ENCODE data around the gene OR10A7. TPM values are rescaled to one million over a fixed set of nuclear protein-coding genes. Genes with fewer than 3 reads are reported as not detected.
"Not testable (repeated sequence)": the region's sequence is repeated elsewhere in the genome, so short reads cannot be mapped to it uniquely, and the experiment has no call there.

OR10A7 gene
- polyA plus RNA-seq (ENCODE audit: insufficient read length in 4 of 4): not detected

DNA sequence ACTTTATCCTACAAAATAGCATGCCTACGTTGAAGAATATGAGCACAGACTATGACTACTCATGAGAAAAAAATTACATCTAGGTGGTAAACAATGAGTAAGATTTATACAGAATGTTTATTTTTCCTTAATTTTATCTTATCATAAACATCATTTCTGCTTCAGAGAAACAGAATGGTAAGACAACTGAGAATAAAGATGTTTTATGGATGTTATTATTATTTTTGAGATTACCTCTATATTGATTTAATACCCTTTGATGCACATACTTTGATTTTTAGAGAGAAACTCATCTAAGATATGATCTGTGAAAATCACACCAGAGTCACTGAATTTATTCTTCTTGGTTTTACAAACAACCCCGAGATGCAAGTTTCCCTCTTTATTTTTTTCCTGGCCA is at the start of gene OR10A7:
Gene OR10A7, plus strand, starts transcription at position 301 of the 400 bp plus-strand sequence. Its CDS starts 0 bp downstream, at position 301.
- DNase-seq (ENCODE audit: low read depth in 4 of 4, low spot score in 3 of 4): no peak

- DNase-seq (ENCODE audit: low read depth in 4 of 4, low spot score in 3 of 4): no peak
Measured at GRCh38 chr12:55171445-55171844, 49.4 kb upstream of the OR10A7 start.

- DNase-seq (ENCODE audit: low read depth in 4 of 4, low spot score in 3 of 4): not testable (repeated sequence)
Measured at GRCh38 chr12:55171846-55172245, 49.0 kb upstream of the OR10A7 start.

GRCh38 chr12:55172686-55173085 is 48.1 kb upstream of the OR10A7 start:
- DNase-seq (ENCODE audit: low read depth in 4 of 4, low spot score in 3 of 4): no peak

- DNase-seq (ENCODE audit: low read depth in 4 of 4, low spot score in 3 of 4): no peak
Measured at GRCh38 chr12:55173456-55173855, 47.4 kb upstream of the OR10A7 start.

DNA sequence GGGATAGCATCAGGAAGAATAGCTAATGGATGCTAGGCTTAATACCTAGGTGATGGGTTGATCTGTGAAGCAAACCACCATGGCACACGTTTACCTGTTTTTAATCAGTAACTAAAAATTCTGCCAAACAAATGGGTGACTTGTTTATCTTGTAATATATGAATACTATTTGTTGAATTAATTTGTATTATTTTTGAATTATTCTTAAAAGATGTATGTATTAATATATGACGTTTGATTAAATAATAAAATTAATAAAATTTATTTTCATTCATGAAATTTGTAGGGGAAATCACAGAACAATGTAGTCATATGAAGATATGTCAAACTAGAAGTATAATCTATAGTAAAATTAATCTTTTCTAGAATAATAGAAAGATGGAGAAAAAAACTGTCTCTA is 32.3 kb upstream of the OR10A7 start:
- DNase-seq (ENCODE audit: low read depth in 4 of 4, low spot score in 3 of 4): no peak

- DNase-seq (ENCODE audit: low read depth in 4 of 4, low spot score in 3 of 4): peak; percentile 60 to 76 (median 67)
Measured at GRCh38 chr12:55188974-55189556, 31.8 kb upstream of the OR10A7 start.

DNA sequence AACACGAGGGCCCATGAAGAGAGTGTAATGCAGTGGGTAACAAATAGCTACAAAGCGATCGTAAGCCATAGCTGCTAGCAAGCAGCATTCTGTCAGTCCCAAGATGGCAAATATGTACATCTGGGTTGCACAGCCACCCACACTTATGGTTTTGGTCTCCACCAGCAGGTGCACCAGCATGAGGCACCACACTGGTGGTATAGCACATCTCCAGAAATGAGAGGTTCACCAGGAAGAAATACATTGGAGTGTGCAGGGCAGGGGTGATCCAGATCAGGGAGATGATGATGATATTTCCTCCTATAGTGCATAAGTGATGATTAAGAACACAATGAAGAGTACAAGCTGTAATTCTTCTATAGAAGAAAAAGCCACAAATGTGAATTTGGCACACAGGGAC is 26.4 kb upstream of the OR10A7 start:
- no peak for DNase-seq (ENCODE audit: low read depth in 4 of 4, low spot score in 3 of 4)

DNA sequence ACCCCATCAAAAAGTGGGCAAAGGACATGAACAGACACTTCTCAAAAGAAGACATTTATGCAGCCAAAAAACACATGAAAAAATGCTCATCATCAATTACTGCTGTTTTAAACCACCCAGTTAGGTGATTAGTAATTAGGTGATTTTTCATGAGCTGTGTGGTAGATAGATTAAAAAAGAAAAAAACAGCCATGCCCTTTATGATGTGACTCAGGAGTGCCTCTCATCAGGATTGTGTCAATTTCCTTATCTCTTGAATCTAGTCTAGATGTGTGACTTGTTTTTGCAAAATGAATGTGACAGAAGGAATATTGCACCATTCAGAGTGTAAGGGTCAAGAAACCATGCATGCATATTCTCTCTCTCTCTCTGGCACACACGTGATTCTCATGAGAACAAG is 5.7 kb downstream of the OR10A7 start:
- DNase-seq (ENCODE audit: low read depth in 4 of 4, low spot score in 3 of 4): no peak

- no peak for DNase-seq (ENCODE audit: low read depth in 4 of 4, low spot score in 3 of 4)
Measured at GRCh38 chr12:55227643-55228042, 6.8 kb downstream of the OR10A7 start.

- DNase-seq (ENCODE audit: low read depth in 4 of 4, low spot score in 3 of 4): no peak
Measured at GRCh38 chr12:55244309-55244708, 23.5 kb downstream of the OR10A7 start, which contains the start of gene OR6C74. OR6C74 (plus strand) TSS chr12:55244609; CDS start chr12:55247288, 2,679 bp downstream.

DNA sequence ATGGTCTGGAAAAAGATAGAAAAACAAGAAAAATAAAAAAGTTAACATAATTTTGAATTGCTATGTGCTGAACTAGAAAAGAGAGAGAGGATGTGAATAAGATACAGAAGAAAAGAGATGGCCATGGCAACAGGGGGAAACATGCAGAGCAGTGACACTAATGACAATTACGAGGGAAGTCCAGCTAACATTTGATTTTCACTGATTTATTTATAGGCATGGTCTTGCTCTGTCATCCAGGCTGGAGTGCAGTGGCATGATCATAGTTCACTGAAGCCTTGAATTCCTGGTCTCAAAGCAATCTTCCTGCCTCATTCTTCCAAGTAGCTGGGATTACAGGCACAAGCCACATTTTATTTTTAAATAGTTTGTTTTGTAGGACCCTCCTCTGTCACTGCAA is 25.3 kb downstream of the OR10A7 start:
- no peak for DNase-seq (ENCODE audit: low read depth in 4 of 4, low spot score in 3 of 4)

DNA sequence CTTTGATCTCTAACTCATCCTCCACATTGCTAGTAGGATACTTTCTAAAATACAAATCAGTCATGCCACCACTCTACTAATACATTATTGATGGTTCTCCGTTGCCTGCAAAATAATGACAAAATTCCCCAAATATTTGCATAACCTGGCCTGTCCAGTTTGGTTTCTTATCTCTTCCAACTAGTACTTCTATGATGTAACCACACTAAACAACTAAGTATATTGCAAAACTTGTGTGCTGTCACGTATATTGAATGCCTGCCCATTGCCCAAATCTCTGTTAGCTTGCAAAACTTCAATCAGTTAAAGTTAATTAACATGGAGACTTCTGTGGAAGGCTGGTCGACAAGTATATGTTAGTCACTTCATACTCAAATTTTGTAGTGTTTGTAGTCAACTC is 30.1 kb downstream of the OR10A7 start:
- no peak for DNase-seq (ENCODE audit: low read depth in 4 of 4, low spot score in 3 of 4)

DNA sequence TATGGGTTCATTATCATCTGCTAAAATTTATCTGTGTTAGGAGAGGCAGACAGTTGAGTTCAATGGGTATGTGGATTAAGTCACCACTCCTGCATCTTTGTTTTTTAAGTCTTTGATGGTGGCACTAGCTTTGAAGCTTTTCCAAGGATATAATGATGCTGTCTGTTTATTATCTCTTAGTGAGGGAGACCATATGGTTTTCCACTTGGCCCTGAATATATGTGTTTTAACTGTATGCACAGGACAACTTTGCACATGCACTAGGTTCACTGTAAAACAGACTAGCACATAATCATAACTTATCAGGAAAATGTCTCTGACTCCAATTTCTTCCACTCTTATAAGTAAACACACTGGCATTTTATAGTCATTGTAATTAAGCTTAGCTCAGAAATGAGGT is 32.5 kb downstream of the OR10A7 start:
- no peak for DNase-seq (ENCODE audit: low read depth in 4 of 4, low spot score in 3 of 4)

GRCh38 chr12:55256831-55257230 is 36.0 kb downstream of the OR10A7 start:
- DNase-seq (ENCODE audit: low read depth in 4 of 4, low spot score in 3 of 4): no peak

DNA sequence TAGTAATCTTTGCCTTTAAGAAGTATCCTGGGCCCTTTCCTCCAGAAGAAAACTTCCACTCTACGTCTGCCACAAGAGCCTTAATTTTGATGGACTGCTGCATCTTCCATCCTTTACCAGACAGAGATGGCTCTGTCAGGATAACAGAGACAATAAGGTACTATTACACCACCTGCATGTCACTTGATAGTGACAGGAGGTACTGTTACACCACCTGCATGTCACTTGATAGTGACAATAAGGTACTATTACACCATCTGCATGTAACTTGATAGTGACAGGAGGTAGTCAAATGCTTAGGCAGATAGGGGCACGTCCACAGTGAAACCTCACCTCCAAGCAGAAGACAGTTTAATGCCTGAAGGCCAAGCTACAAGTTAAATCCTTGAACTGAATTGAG is 37.5 kb downstream of the OR10A7 start:
- DNase-seq (ENCODE audit: low read depth in 4 of 4, low spot score in 3 of 4): no peak

Other genes starting within 250 kb of the OR10A7 start
- gene TESPA1, start 236.3 kb upstream of the OR10A7 start, polyA plus RNA-seq (ENCODE audit: insufficient read length in 4 of 4): 1 to 10 TPM in 1 of 4 donors, under 1 TPM in 3; 0.18 to 1.1 (median 0.30) TPM
- gene NEUROD4, start 201.1 kb upstream of the OR10A7 start, polyA plus RNA-seq (ENCODE audit: insufficient read length in 4 of 4): not detected
- not detected for gene OR9K2, start 94.6 kb upstream of the OR10A7 start, polyA plus RNA-seq (ENCODE audit: insufficient read length in 4 of 4)
- gene OR6C74, start 23.6 kb downstream of the OR10A7 start, polyA plus RNA-seq (ENCODE audit: insufficient read length in 4 of 4): not detected
- gene OR6C6, start 75.5 kb downstream of the OR10A7 start, polyA plus RNA-seq (ENCODE audit: insufficient read length in 4 of 4): under 1 TPM in 1 of 4 donors, not detected in 3; 0.04 TPM
- not detected for gene OR6C1, start 93.3 kb downstream of the OR10A7 start, polyA plus RNA-seq (ENCODE audit: insufficient read length in 4 of 4)
- not detected for gene OR6C3, start 109.7 kb downstream of the OR10A7 start, polyA plus RNA-seq (ENCODE audit: insufficient read length in 4 of 4)
- gene OR6C75, start 141.9 kb downstream of the OR10A7 start, polyA plus RNA-seq (ENCODE audit: insufficient read length in 4 of 4): under 1 TPM in 1 of 4 donors, not detected in 3; 0.03 TPM
- gene OR6C65, start 179.5 kb downstream of the OR10A7 start, polyA plus RNA-seq (ENCODE audit: insufficient read length in 4 of 4): not detected
- gene OR6C76, start 205.2 kb downstream of the OR10A7 start, polyA plus RNA-seq (ENCODE audit: insufficient read length in 4 of 4): not detected
- gene OR6C2, start 223.1 kb downstream of the OR10A7 start, polyA plus RNA-seq (ENCODE audit: insufficient read length in 4 of 4): not detected
- not detected for gene OR6C70, start 249.1 kb downstream of the OR10A7 start, polyA plus RNA-seq (ENCODE audit: insufficient read length in 4 of 4)

Data from right renal pelvis (tissue), 4 donors.